ENCODE results near the gene TUBG1.
"Not testable (repeated sequence)": the region's sequence is repeated elsewhere in the genome, so short reads cannot be mapped to it uniquely, and the experiment has no call there.

Gene TUBG1

DNA sequence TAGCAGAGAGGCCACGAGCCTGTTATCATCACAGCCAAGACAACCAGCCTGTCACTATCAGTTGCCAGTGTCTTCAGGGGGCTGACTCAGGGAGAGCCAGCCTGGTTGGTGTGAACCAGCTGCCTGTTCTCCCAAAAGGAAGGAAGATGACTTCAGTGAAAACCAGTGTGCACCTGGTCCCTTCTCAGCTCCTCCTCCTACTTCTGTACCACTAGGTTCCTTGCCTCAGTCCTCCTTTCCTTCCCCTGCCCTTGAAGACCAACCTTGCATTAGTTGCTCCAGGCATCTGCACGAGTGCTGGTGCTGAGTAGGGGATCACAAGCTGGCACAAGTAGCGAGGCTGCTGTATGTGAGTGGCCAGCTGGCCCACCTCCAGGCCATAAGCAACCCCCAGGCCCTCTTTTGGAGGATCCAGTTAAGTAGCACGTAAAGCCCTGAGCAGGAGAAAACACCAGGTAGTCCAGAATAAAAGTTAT, 8.5 kb downstream of the TUBG1 start:
- H3K4me3 ChIP-seq (ENCODE audit: low read depth, low read length), result no peak overlapping the region
- DNase-seq (ENCODE audit: low read depth), result no peak

DNA sequence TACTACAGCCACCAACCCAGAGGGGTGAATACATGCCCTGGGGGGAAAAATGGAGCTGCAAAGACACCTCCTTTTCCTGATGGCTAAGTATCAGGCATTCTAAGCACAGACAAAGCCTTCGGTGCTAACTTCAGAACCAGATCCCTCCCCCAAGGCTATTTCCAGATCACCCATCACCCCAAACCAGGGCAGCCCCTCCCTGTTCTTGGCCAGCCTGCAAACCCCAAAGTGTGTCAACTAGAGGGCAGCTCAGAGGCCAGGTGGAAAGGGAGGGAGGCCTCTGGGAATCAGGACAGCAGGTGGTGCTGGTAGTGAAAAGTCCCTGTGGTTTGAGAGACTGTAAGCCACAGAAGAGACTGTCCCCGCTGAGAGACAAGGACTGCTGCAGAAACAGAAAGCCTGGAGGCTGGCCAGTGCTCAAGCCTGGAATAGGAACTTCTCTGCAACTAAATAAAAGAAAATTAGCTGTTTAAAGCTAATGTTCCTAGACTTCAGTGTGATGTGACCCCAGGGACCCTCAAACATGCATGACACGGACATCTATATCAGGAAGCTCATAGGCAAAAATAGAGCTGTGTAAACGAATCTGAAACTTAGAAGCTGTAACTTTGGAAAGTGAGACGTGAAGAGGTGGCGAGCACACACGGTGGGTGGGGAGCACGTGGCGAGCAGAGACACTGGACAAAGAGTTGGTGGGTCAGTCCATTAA, 9.1 kb downstream of the TUBG1 start:
- H3K4me3 ChIP-seq (ENCODE audit: low read depth, low read length), result no peak overlapping the region
- peak; percentile 28 for DNase-seq (ENCODE audit: low read depth)

GRCh38 chr17:42621987-42622386, 12.5 kb downstream of the TUBG1 start:
- not testable (repeated sequence) for DNase-seq (ENCODE audit: low read depth); H3K4me3 ChIP-seq (ENCODE audit: low read depth, low read length)

- no peak overlapping the region for H3K4me3 ChIP-seq (ENCODE audit: low read depth, low read length)
Observed at GRCh38 chr17:42623271-42623670, 13.8 kb downstream of the TUBG1 start.

GRCh38 chr17:42623732-42624596, 14.5 kb downstream of the TUBG1 start:
- H3K4me3 ChIP-seq (ENCODE audit: low read depth, low read length), result no peak overlapping the region
- no peak for DNase-seq (ENCODE audit: low read depth)

More at GRCh38 chr17:42623271-42623670, 13.8 kb downstream of the TUBG1 start:
- no peak for DNase-seq (ENCODE audit: low read depth)

DNA sequence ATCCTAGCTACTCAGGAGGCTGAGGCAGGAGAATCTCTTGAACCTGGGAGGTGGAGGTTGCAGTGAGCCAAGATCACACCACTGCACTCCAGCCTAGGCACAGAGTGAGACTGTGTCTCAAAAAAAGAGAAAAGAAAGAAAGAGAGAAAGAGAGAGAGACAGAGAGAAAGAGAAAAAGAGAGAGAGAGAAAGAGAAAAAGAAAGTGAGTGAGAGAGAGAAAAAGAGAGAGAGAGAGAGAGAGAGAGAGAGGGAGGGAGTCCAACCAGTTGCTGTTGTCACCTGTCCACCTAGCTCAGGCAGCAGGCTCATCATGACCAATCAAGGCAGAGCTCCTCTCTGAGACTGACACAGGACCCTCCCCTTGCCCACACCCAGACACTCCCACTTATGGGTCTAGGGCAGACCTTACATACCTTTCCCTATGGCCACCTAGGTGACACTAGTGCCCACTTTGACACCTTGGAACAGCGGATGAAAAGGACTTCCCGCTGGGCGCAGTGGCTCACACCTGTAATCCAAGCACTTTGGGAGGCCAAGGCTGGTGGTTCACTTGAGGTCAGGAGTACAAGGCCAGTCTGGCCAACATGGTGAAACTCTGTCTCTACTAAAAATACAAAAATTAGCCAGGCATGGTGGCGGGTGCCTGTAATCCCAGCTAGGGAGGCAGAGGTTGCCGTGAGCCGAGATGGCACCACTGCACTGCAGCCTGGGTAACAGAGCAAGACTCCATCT, 17.7 kb downstream of the TUBG1 start:
- not testable (repeated sequence) for H3K4me3 ChIP-seq (ENCODE audit: low read depth, low read length); DNase-seq (ENCODE audit: low read depth)

DNA sequence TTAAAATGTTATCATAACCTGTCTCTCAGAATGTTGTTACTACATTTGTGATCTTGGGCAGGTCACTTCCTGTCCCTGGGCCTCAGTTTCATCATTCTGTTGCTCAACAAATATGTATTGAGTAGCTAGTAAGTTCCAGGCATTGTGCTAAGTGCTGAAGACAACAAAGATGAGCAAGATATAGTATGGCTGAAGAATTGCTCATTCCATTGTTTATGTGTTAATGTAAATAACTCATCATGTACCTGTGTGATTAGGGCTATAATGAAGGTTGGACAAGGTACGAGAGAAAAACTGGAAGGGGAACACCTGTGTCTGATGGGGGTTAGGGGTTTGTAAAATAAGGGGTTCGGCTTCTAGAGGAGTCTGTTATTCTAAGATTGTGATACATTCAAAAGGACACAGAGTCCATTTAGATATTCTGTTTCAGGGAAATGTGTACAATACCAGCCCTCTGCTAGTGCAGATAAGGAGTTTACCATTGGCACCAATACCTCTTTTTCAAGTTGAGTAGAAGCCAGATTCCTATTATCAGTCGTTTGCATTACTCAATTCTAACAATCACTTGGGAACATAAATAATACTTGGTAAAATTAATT, 20.0 kb downstream of the TUBG1 start:
- H3K4me3 ChIP-seq (ENCODE audit: low read depth, low read length), result no peak overlapping the region
- no peak for DNase-seq (ENCODE audit: low read depth)

DNA sequence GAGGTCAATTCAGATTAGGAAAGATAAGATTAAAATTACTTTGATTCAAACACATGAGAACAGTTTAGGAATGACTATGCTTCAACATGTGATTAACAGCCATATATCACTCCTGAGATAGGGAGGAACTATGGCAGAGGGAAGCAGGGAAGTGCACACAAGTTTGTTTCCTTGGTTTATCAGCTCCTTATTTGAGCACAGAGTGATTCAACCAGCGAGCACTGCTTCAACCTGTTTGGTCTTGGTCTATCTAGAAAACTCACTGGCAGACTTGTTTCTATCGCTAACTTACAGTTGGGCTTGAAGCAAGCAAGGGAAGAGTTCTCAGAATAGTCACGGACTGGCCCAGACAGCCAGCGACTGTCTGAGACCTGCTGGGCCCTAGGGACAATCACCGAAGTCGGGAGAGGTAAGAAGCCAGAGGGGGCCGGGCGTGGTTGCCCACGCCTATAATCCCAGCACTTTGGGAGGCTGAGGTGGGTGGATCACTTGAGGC, 23.5 kb downstream of the TUBG1 start:
- no peak for DNase-seq (ENCODE audit: low read depth)
- no peak overlapping the region for H3K4me3 ChIP-seq (ENCODE audit: low read depth, low read length)

GRCh38 chr17:42639525-42640113, 30.1 kb downstream of the TUBG1 start:
- DNase-seq (ENCODE audit: low read depth), result no peak

DNA sequence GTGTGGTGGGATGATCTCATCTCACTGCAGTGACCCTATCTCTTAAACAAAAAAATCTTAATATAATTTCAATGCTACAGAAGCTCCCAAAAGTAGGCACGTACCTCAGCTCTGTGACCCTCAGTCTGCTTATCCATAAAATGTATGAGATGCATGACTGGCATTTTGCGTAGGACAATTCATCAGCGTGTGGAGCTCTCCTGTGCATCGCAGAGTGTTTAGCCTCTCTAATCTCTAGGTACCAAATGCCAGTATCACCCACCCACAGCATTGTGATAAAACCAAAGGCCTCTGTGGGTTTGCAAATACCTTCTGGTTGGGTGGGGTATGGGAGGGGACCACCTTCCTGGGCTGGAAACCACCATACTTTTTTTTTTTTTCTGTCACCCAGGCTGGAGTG, 30.6 kb downstream of the TUBG1 start:
- H3K4me3 ChIP-seq (ENCODE audit: low read depth, low read length), result no peak overlapping the region
- DNase-seq (ENCODE audit: low read depth), result no peak

More at GRCh38 chr17:42639525-42640113, 30.1 kb downstream of the TUBG1 start:
- no peak overlapping the region for H3K4me3 ChIP-seq (ENCODE audit: low read depth, low read length)

DNA sequence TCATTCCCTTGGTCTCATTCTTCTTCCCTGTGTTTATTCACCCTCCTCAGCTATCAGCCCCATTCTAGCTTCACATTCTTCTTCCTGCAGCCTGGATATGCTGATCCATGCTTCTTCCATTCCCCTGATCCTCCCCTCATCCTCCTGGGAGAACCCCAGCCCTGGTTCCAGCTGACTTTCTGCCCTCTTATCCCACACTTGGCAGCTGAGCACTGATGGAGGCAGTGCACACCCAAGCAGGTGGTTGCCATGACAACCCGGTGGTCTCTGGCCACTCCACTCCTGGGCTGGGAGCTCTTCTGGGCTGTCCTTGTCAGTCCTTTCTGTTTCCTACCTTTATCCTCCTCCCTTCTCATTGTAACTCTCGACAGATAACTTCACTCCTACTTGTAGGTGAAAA, 32.9 kb downstream of the TUBG1 start:
- DNase-seq (ENCODE audit: low read depth), result no peak
- H3K4me3 ChIP-seq (ENCODE audit: low read depth, low read length), result no peak overlapping the region

DNA sequence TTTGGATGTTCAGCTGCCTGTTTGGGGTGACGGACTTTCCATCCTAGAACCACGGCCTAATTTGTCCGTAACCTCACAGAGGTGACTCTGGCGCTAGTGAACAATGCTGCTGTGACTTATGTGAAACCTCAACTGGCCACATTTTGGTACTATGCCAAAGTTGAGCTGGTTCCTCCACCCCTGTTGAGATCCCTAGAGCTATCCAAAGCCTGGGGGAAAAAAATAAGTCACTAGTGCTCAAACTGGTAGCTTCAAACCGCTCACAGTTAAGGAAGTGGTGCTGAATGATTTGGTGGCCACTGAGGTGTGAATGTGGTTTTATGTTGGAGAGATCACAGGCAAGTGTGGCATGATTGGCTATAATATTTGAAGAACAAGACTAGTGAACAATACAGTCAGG, 38.3 kb downstream of the TUBG1 start:
- DNase-seq (ENCODE audit: low read depth), result no peak
- H3K4me3 ChIP-seq (ENCODE audit: low read depth, low read length), result no peak overlapping the region

GRCh38 chr17:42651392-42651791, 41.9 kb downstream of the TUBG1 start:
- H3K4me3 ChIP-seq (ENCODE audit: low read depth, low read length), result no peak overlapping the region
- no peak for DNase-seq (ENCODE audit: low read depth)

DNA sequence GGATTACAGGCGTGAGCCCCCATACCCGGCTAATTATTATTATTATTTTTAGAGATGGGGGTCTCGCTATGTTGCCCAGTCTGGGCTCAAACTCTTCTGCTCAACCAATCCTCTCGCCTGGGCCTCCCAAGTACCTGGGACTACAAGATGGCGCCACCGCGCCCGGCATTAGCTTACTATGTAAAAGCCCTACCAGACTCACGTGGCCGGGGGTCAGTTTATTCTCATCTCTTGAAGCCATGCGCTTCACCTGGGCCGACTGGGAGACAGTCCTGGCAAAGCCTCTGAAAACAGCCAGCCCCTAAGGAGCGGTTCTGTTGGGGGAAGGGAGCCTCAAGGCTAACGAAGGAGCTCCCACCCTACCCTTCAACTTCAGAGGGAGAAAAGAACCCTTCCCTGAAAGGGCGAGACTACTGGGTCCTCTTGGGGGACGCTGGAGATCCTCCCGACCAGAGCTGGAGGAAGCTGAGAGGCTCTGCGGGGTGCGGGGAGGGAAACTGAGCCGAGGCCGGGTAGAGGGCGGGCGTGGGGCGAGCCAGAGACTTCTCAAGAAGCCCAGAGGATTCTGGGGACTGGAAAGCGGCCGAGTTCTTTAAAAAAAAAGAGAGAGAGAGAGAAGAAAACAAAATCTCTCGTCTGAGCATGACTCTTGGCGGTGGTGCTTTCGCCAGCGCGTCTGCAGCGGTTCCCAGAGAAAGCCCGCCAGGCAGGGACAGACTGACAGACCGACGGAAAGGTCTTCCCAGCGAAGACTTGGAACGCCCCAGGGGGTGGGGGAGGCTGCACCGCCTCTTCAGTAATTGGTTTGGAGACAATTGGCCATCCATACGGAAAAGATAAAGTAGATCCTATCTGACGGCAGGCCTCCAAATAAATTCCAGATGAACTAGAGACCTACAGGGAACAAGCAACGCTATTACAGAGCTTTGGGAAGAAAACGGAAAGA, 44.0 kb downstream of the TUBG1 start:
- peak overlapping the region; percentile 33 for H3K4me3 ChIP-seq (ENCODE audit: low read depth, low read length)

GRCh38 chr17:42655528-42655927, 46.0 kb downstream of the TUBG1 start:
- DNase-seq (ENCODE audit: low read depth), result no peak
- H3K4me3 ChIP-seq (ENCODE audit: low read depth, low read length), result no peak overlapping the region

More for the DNA sequence above, 44.0 kb downstream of the TUBG1 start:
- DNase-seq (ENCODE audit: low read depth), result no peak

GRCh38 chr17:42657824-42658588, 48.5 kb downstream of the TUBG1 start:
- no peak overlapping the region for H3K4me3 ChIP-seq (ENCODE audit: low read depth, low read length)
- DNase-seq (ENCODE audit: low read depth), result no peak

Data from skeletal muscle cell (primary cell).